Activated CD8-positive, alpha-beta T cell treated with anti-CD3 and anti-CD28 coated beads for 36 hours (primary cell): ENCODE results near the gene GALNT9. TPM values are rescaled to one million over a fixed set of nuclear protein-coding genes. Genes with fewer than 3 reads are reported as not detected.
A peak's percentile ranks its signal among the peaks of the same experiment; 100 is the strongest.

Experiments
- ATAC-seq: fragments of 200-7000 bp; cut with Tn5 transposase; one replicate; pipeline ENCODE4 v1.10.0; 2021; ENCODE audit warnings: mild to moderate bottlenecking, moderate library complexity
- CTCF ChIA-PET: fragments of 350-600 bp; sonication (Branson Sonifier 250); formaldehyde crosslinking; loops from one replicate; lab custom pipeline; 2021; ENCODE audit warnings: antibody characterized with exemption; lab: Charles Lee
- POLR2A ChIA-PET: fragments of 350-600 bp; sonication (Branson Sonifier 250); formaldehyde crosslinking; loops from one replicate; lab custom pipeline; 2021; ENCODE audit warnings: antibody characterized with exemption; lab: Charles Lee
- DNase-seq: peaks from one replicate; pipeline ENCODE4 v3.0.0-alpha.2; 2020
- H3K27ac Mint-ChIP-seq: one replicate; pipeline ENCODE4 v1.8.0; 2021; ENCODE audit warnings: mild to moderate bottlenecking, mixed read lengths
- H3K27me3 Mint-ChIP-seq: one replicate; pipeline ENCODE4 v1.8.0; 2021; ENCODE audit warnings: mixed read lengths
- H3K36me3 Mint-ChIP-seq: one replicate; pipeline ENCODE4 v1.8.0; 2021; ENCODE audit warnings: low read depth, mixed read lengths
- H3K4me1 Mint-ChIP-seq: one replicate; pipeline ENCODE4 v1.8.0; 2021; ENCODE audit warnings: low read depth, mixed read lengths
- H3K4me3 Mint-ChIP-seq: one replicate; pipeline ENCODE4 v1.8.0; 2021; ENCODE audit warnings: mild to moderate bottlenecking, moderate library complexity, mixed read lengths
- H3K9me3 Mint-ChIP-seq: one replicate; pipeline ENCODE4 v1.8.0; 2021; ENCODE audit warnings: mixed read lengths
- CTCF ChIP-seq: fragments of 200-600 bp; IDR thresholded peaks from one replicate; pipeline ENCODE4 v1.8.0; 2022; ENCODE audit warnings: antibody characterized with exemption, mild to moderate bottlenecking
- intact Hi-C: fragments of 100-400 bp; cut with micrococcal nuclease; formaldehyde crosslinking; loops from one replicate; pipeline ENCODE4 v1.10.0; 2022
- total RNA-seq, 2 experiments: library from RNA; stranded (reverse); gene quantifications; one replicate each; pipeline ENCODE4 v1.2.3, GENCODE V29; 2021

Gene GALNT9
- total RNA-seq, 2 experiments from 2014 or later: not detected

DNA sequence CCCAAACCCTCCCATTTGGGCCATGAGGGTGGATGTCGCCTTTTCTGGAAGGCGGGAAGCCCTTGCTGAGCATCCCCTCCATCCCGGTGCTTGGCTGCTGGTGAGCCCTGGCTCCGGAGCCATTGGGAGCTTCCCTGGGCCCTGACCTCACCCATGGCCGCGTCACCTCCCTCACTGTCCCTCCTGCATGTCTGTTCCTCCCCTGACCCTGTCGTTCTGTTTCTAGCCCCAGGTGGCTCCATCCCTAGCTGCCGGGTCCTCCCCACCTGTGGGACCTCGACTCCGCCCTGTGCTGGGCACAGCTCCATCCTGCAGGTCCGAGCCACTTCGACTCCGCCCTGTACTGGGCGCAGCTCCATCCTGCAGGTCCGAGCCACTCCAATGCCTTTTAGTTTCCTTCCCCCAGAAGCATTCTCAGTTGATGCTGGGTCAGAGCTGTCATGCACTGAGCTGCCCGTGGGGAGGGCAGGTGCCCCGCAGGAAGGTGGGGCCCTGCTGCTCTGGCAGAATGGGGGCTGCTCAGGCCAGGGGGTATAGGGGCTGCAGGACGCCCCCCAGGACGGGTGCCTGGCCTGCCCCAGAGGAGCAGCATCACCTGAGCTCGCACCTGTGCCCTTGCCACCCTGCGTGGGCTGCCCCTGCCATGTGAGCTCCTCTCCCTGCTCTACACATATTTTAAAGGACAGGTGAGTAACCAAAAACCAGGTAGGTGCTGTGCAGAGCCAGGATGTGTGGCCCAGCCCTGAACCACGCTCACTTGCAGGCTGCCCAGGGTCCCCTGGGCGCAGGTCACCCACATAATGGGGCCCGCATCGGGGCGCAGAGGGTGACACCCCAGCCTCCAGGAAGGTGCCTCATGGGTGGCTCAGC, 166.1 kb downstream of the GALNT9 start:
- peaks cover 19% of the 10 kb centered on the region for H3K4me1 Mint-ChIP-seq
- peak; percentile 15 for ATAC-seq
- ChIA-PET CTCF (interaction anchor here (1.5 to 2.3 kb wide), 2 partner anchors 9 to 56 kb away, joined by 5 to 6 read pairs; no protein-coding TSS in a partner anchor), POLR2A (interaction anchor here (0.9 to 1.1 kb wide), 2 partner anchors 12 to 16 kb away, joined by 3 read pairs; no protein-coding TSS in a partner anchor)
- no peak for DNase-seq
- no peak for TF ChIP-seq CTCF
- H3K27me3 Mint-ChIP-seq: no peaks in the 10 kb centered on the region
- no peak overlapping the region for H3K27ac Mint-ChIP-seq
- H3K4me3 Mint-ChIP-seq: no peak overlapping the region
- H3K9me3 Mint-ChIP-seq: peaks cover 2% of the 10 kb centered on the region
- intact Hi-C loops: no loop called here
- no peaks in the 10 kb centered on the region for H3K36me3 Mint-ChIP-seq

- H3K27me3 Mint-ChIP-seq: no peaks in the 10 kb centered on the region
- H3K4me1 Mint-ChIP-seq: peaks cover 17% of the 10 kb centered on the region
- no peak for TF ChIP-seq CTCF
- intact Hi-C loops: no loop called here
- H3K9me3 Mint-ChIP-seq: peaks cover 2% of the 10 kb centered on the region
- ChIA-PET CTCF (interaction anchor here (1.5 to 2.3 kb wide), 2 partner anchors 9 to 57 kb away, joined by 5 to 6 read pairs; no protein-coding TSS in a partner anchor), POLR2A (interaction anchor here (0.9 to 1.1 kb wide), 2 partner anchors 13 to 15 kb away, joined by 3 read pairs; no protein-coding TSS in a partner anchor)
- no peaks in the 10 kb centered on the region for H3K36me3 Mint-ChIP-seq
- H3K4me3 Mint-ChIP-seq: no peak overlapping the region
- no peak overlapping the region for H3K27ac Mint-ChIP-seq
- peak; percentile 32 for ATAC-seq
- DNase-seq: no peak
These were observed 166.8 kb downstream of the GALNT9 start for GRCh38 chr12:132162508-132163031.

GRCh38 chr12:132161796-132162507, 167.4 kb downstream of the GALNT9 start:
- Mint-ChIP-seq H3K36me3 (no peaks in the 10 kb centered on the region), H3K27ac (no peak overlapping the region), H3K27me3 (no peaks in the 10 kb centered on the region), H3K4me3 (no peak overlapping the region), H3K4me1 (peaks cover 15% of the 10 kb centered on the region), H3K9me3 (peaks cover 2% of the 10 kb centered on the region)
- intact Hi-C loops: no loop called here
- ATAC-seq (no peak), DNase-seq (no peak)
- no peak for TF ChIP-seq CTCF
- CTCF ChIA-PET: interaction anchor here (2.3 kb wide), 1 partner anchor 8 kb away, joined by 5 read pairs; no protein-coding TSS in a partner anchor
- POLR2A ChIA-PET: interaction anchor here (0.9 to 1.4 kb wide), 2 partner anchors 17 to 34 kb away, joined by 3 to 4 read pairs; no protein-coding TSS in a partner anchor

- H3K27me3 Mint-ChIP-seq: no peaks in the 10 kb centered on the region
- no peak for ATAC-seq
- H3K4me1 Mint-ChIP-seq: peaks cover 15% of the 10 kb centered on the region
- intact Hi-C loops: no loop called here
- H3K27ac Mint-ChIP-seq: no peak overlapping the region
- TF ChIP-seq CTCF: no peak
- no peaks in the 10 kb centered on the region for H3K36me3 Mint-ChIP-seq
- no peak overlapping the region for H3K4me3 Mint-ChIP-seq
- no peak for DNase-seq
- POLR2A ChIA-PET: interaction anchor here (0.9 to 1.4 kb wide), 2 partner anchors 16 to 35 kb away, joined by 3 to 4 read pairs; no protein-coding TSS in a partner anchor
- no peaks in the 10 kb centered on the region for H3K9me3 Mint-ChIP-seq
- CTCF ChIA-PET: interaction anchor here (1.0 to 2.3 kb wide), 3 partner anchors 7 to 58 kb away, joined by 4 to 5 read pairs (median 5); no protein-coding TSS in a partner anchor
These were observed 168.2 kb downstream of the GALNT9 start for GRCh38 chr12:132161036-132161781.
